Activated CD4-positive, alpha-beta T cell treated with anti-CD3 and anti-CD28 coated beads for 36 hours (primary cell): Measurements from ENCODE around the gene CCDC40. TPM values are rescaled to one million over a fixed set of nuclear protein-coding genes. Genes with fewer than 3 reads are reported as not detected.
A peak's percentile ranks its signal among the peaks of the same experiment; 100 is the strongest.

Source experiments
- ATAC-seq: fragments of 200-7000 bp; cut with Tn5 transposase; one replicate; pipeline ENCODE4 v1.10.0; 2021; ENCODE audit warnings: mild to moderate bottlenecking, moderate library complexity
- CTCF ChIA-PET: fragments of 350-600 bp; sonication (Branson Sonifier 250); formaldehyde crosslinking; loops from one replicate; lab custom pipeline; 2021; ENCODE audit warnings: antibody characterized with exemption; lab: Charles Lee
- POLR2A ChIA-PET: fragments of 350-600 bp; sonication (Branson Sonifier 250); formaldehyde crosslinking; loops from one replicate; lab custom pipeline; 2021; ENCODE audit warnings: antibody characterized with exemption, inconsistent platforms; lab: Charles Lee
- DNase-seq: peaks from one replicate; pipeline ENCODE4 v3.0.0-alpha.2; 2020
- H3K27ac Mint-ChIP-seq: one replicate; pipeline ENCODE4 v1.8.0; 2021; ENCODE audit warnings: mixed read lengths
- H3K27me3 Mint-ChIP-seq: one replicate; pipeline ENCODE4 v1.8.0; 2021; ENCODE audit warnings: mixed read lengths
- H3K36me3 Mint-ChIP-seq: one replicate; pipeline ENCODE4 v1.8.0; 2021; ENCODE audit warnings: low read depth, mixed read lengths
- H3K4me1 Mint-ChIP-seq: one replicate; pipeline ENCODE4 v1.8.0; 2021; ENCODE audit warnings: mixed read lengths
- H3K4me3 Mint-ChIP-seq: one replicate; pipeline ENCODE4 v1.8.0; 2021; ENCODE audit warnings: mild to moderate bottlenecking, moderate library complexity, mixed read lengths
- H3K9me3 Mint-ChIP-seq: one replicate; pipeline ENCODE4 v1.8.0; 2021; ENCODE audit warnings: low read depth, mixed read lengths
- intact Hi-C, 2 experiments: fragments of 100-400 bp; cut with DNase I in 1 of 2; cut with micrococcal nuclease in 1 of 2; formaldehyde crosslinking; loops; one replicate each; pipeline versions ENCODE4 v1.14.2 to v1.15.1; 2022 to 2024; cut with DNase I, micrococcal nuclease
- total RNA-seq, 2 experiments: library from RNA; stranded (reverse); gene quantifications; one replicate each; pipeline ENCODE4 v1.2.3, GENCODE V29; 2021

CCDC40 gene
- total RNA-seq, 2 experiments from 2014 or later: 0.56 to 0.57 TPM

- CTCF ChIA-PET: no interaction called here
- DNase-seq (no peak), ATAC-seq (no peak)
- H3K27me3 Mint-ChIP-seq: no peaks in the 10 kb centered on the region
- H3K4me3 Mint-ChIP-seq: no peak overlapping the region
- POLR2A ChIA-PET: no interaction called here
- H3K4me1 Mint-ChIP-seq: peaks cover 3% of the 10 kb centered on the region
- no peak overlapping the region for H3K27ac Mint-ChIP-seq
- intact Hi-C loops: no loop called here
- no peaks in the 10 kb centered on the region for H3K36me3 Mint-ChIP-seq
- no peaks in the 10 kb centered on the region for H3K9me3 Mint-ChIP-seq
These were observed 34.8 kb downstream of the CCDC40 start for GRCh38 chr17:80071116-80071841.

- CTCF ChIA-PET: no interaction called here
- Mint-ChIP-seq H3K27me3 (no peaks in the 10 kb centered on the region), H3K36me3 (no peaks in the 10 kb centered on the region), H3K27ac (no peak overlapping the region), H3K4me1 (peaks cover 3% of the 10 kb centered on the region), H3K4me3 (no peak overlapping the region), H3K9me3 (no peaks in the 10 kb centered on the region)
- intact Hi-C loops: no loop called here
- DNase-seq (no peak), ATAC-seq (no peak)
- POLR2A ChIA-PET: interaction anchor here (0.6 kb wide), 1 partner anchor 1786 kb away, joined by 3 read pairs; no protein-coding TSS in a partner anchor
These were observed 36.0 kb downstream of the CCDC40 start for GRCh38 chr17:80072410-80072809.

DNA sequence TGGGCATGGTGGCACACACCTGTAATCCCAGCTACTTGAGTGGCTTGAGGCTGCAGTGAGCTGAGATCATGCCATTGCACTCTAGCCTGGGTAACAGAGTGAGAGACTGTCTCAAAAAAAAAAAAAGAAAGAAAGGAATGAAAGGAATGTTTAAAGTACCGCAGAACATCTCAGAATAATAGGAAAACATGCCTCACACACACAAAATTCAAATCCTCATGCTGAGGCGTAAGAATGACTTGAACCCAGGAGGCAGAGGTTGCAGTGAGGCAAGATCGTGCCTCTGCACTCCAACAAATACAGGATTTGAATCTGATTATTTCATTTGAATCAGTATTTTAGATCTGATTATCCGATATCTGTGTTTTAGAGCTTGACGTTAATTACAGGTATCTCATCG, 43.6 kb downstream of the CCDC40 start:
- H3K9me3 Mint-ChIP-seq: no peaks in the 10 kb centered on the region
- no peaks in the 10 kb centered on the region for H3K36me3 Mint-ChIP-seq
- intact Hi-C loops: loop anchor here in 1 of 2 experiments (5.0 kb wide), 1 partner anchor 73 kb away; no protein-coding TSS in a partner anchor
- peaks cover 3% of the 10 kb centered on the region for H3K4me1 Mint-ChIP-seq
- no peaks in the 10 kb centered on the region for H3K27me3 Mint-ChIP-seq
- DNase-seq: no peak
- no peak overlapping the region for H3K27ac Mint-ChIP-seq
- ChIA-PET POLR2A (no interaction called here), CTCF (interaction anchor here (0.5 to 1.4 kb wide), 3 partner anchors 9 to 146 kb away, joined by 3 to 4 read pairs (median 3); no protein-coding TSS in a partner anchor)
- H3K4me3 Mint-ChIP-seq: no peak overlapping the region
- no peak for ATAC-seq

GRCh38 chr17:80081596-80081995, 45.2 kb downstream of the CCDC40 start:
- ATAC-seq: no peak
- intact Hi-C loops: loop anchor here in 1 of 2 experiments (5.0 kb wide), 1 partner anchor 74 kb away; no protein-coding TSS in a partner anchor
- ChIA-PET CTCF (interaction anchor here (0.6 to 1.6 kb wide), 7 partner anchors 20 to 876 kb away, joined by 3 to 6 read pairs (median 4); partner anchors contain the start of gene GAA), POLR2A (no interaction called here)
- no peaks in the 10 kb centered on the region for H3K27me3 Mint-ChIP-seq
- no peak for DNase-seq
- no peak overlapping the region for H3K27ac Mint-ChIP-seq
- H3K36me3 Mint-ChIP-seq: no peaks in the 10 kb centered on the region
- H3K4me3 Mint-ChIP-seq: no peak overlapping the region
- peaks cover 3% of the 10 kb centered on the region for H3K4me1 Mint-ChIP-seq
- H3K9me3 Mint-ChIP-seq: no peaks in the 10 kb centered on the region

- no peak overlapping the region for H3K27ac Mint-ChIP-seq
- intact Hi-C loops: loop anchor here in 1 of 2 experiments (1.0 to 5.0 kb wide), 3 partner anchors 19 to 170 kb away; partner anchors contain the start of gene GAA
- ChIA-PET POLR2A (interaction anchor here (0.5 to 0.6 kb wide), 2 partner anchors 24 to 314 kb away, joined by 3 read pairs; no protein-coding TSS in a partner anchor), CTCF (interaction anchor here (0.6 to 1.6 kb wide), 16 partner anchors 10 to 500 kb away, joined by 3 to 8 read pairs (median 3); partner anchors contain the start of gene GAA)
- H3K9me3 Mint-ChIP-seq: no peaks in the 10 kb centered on the region
- ATAC-seq (peak; percentile 91), DNase-seq (peak; percentile 80)
- no peak overlapping the region for H3K4me3 Mint-ChIP-seq
- no peaks in the 10 kb centered on the region for H3K36me3 Mint-ChIP-seq
- H3K27me3 Mint-ChIP-seq: no peaks in the 10 kb centered on the region
- H3K4me1 Mint-ChIP-seq: peaks cover 3% of the 10 kb centered on the region
These were observed 46.1 kb downstream of the CCDC40 start for GRCh38 chr17:80082403-80083135.

DNA sequence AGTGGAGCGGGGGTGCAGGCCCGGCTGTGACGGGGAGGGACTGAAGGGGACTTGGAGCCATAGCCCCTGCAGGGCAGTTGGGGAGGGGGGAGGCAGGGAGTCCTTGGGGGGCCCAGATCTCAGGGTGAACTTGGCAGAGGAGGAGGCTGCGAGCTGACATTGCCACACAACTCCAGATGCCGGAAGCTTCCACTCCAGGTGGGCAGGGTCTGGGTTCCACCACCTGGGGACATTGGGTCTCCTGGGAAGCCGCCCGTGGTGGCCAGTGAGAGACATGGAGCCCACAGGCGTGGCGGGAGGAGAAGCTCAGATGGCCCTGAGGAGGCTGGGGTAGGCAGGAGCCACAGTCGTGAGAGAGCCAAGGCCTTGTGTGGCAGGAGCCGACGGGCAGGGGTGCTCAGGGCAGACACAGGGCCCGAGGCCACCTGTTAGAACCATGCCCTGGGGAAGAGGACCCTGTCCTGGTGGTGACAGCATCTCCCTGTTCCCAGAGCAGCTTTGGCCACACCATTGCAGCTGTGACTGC, 46.8 kb downstream of the CCDC40 start:
- H3K27ac Mint-ChIP-seq: no peak overlapping the region
- H3K36me3 Mint-ChIP-seq: no peaks in the 10 kb centered on the region
- ChIA-PET CTCF (interaction anchor here (0.6 to 1.6 kb wide), 12 partner anchors 9 to 500 kb away, joined by 3 to 8 read pairs (median 3); partner anchors contain the start of gene GAA), POLR2A (interaction anchor here (0.5 to 0.6 kb wide), 2 partner anchors 23 to 313 kb away, joined by 3 read pairs; no protein-coding TSS in a partner anchor)
- no peaks in the 10 kb centered on the region for H3K9me3 Mint-ChIP-seq
- H3K27me3 Mint-ChIP-seq: no peaks in the 10 kb centered on the region
- H3K4me1 Mint-ChIP-seq: peaks cover 3% of the 10 kb centered on the region
- DNase-seq (no peak), ATAC-seq (no peak)
- H3K4me3 Mint-ChIP-seq: no peak overlapping the region
- intact Hi-C loops: loop anchor here in 1 of 2 experiments (2.0 to 5.0 kb wide), 2 partner anchors 76 to 170 kb away; no protein-coding TSS in a partner anchor

DNA sequence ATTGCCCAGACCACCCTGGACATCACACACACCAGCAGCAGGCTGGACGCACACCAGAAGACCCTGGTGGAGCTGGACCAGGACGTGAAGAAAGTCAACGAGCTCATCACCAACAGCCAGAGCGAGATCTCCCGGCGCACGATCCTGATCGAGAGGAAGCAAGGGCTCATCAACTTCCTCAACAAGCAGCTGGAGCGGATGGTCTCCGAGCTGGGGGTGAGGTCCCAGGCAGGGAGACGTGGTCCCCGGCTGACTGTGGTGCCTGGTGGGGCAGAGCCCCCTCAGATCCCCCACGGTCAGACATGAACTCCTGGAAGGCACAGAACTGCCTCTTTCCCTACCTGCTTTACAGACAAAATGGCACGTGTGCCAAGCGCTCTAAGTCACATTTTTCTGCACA, 48.3 kb downstream of the CCDC40 start:
- H3K4me1 Mint-ChIP-seq: peaks cover 3% of the 10 kb centered on the region
- POLR2A ChIA-PET: no interaction called here
- H3K27me3 Mint-ChIP-seq: no peaks in the 10 kb centered on the region
- CTCF ChIA-PET: interaction anchor here (1.0 to 1.6 kb wide), 3 partner anchors 8 to 135 kb away, joined by 3 to 6 read pairs (median 3); partner anchors contain the start of gene GAA
- ATAC-seq (no peak), DNase-seq (no peak)
- no peaks in the 10 kb centered on the region for H3K36me3 Mint-ChIP-seq
- no peak overlapping the region for H3K27ac Mint-ChIP-seq
- no peaks in the 10 kb centered on the region for H3K9me3 Mint-ChIP-seq
- intact Hi-C loops: loop anchor here in 1 of 2 experiments (5.0 kb wide), 1 partner anchor 77 kb away; no protein-coding TSS in a partner anchor
- no peak overlapping the region for H3K4me3 Mint-ChIP-seq

DNA sequence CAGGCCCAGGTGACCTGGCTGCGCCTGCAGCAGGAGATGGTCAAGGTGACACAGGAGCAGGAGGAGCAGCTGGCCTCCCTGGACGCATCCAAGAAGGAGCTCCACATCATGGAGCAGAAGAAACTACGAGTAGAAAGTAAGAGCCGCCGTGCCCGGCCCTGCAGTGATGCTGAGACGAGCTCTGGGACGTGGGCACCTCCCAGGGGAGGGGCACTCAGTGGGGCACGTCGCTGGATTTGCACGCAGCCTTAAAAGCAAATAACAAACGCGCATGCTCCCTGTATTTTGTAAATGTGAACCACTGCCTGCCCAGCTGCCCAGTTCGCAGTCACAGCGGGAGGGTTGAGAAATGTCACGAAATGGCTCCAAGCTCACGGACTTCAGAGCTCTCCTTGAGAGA, 49.6 kb downstream of the CCDC40 start:
- Mint-ChIP-seq H3K4me3 (no peak overlapping the region), H3K27me3 (no peaks in the 10 kb centered on the region), H3K36me3 (no peaks in the 10 kb centered on the region), H3K9me3 (no peaks in the 10 kb centered on the region), H3K27ac (no peak overlapping the region), H3K4me1 (peaks cover 3% of the 10 kb centered on the region)
- DNase-seq (no peak), ATAC-seq (no peak)
- ChIA-PET CTCF (interaction anchor here (0.7 to 1.3 kb wide), 2 partner anchors 15 to 92 kb away, joined by 3 to 4 read pairs; partner anchors contain the start of gene GAA), POLR2A (no interaction called here)
- intact Hi-C loops: no loop called here

- no peak for DNase-seq
- Mint-ChIP-seq H3K4me3 (no peak overlapping the region), H3K9me3 (no peaks in the 10 kb centered on the region), H3K27me3 (no peaks in the 10 kb centered on the region), H3K4me1 (peaks cover 3% of the 10 kb centered on the region), H3K27ac (no peak overlapping the region), H3K36me3 (no peaks in the 10 kb centered on the region)
- CTCF ChIA-PET: interaction anchor here (0.7 to 1.3 kb wide), 2 partner anchors 15 to 93 kb away, joined by 3 to 4 read pairs; partner anchors contain the start of gene GAA
- intact Hi-C loops: no loop called here
- no peak for ATAC-seq
- POLR2A ChIA-PET: no interaction called here
These were observed 50.2 kb downstream of the CCDC40 start for GRCh38 chr17:80086616-80087015.

DNA sequence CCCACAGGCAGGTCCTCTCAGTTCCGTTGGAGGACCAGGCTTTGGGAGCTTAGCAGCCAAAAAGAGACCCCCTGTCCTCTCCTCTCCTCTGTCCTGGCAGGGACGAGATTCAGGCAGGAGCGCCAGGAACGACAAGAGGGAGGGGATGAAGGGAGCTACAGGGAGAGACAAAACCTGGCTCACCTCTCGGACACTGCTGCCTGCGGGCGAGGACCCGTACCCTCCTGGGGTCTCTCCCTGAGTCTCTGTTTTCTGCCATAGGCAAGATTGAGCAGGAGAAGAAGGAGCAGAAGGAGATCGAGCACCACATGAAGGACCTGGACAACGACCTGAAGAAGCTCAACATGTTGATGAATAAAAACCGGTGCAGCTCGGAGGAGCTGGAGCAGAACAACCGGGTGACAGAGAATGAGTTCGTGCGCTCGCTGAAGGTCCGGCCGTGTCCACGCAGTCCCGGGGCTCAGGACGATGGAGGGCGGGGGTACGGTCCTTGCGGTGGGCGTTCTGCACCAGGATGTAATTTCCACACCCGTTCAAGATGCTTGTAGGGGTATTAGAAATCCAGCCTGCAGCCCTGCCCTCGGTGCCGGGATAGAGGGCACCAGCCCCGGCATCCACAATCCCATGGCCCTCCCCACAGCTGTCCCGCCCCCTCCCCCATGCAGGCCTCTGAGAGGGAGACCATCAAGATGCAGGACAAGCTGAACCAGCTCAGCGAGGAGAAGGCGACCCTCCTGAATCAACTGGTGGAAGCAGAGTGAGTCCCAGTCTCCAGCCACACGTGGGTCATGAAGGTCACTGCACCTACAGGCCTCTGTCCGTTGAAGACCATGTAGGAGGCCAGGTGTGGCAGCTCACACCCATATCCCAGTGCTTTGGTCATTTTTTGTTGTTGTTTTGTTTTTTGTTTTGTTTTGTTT, 51.2 kb downstream of the CCDC40 start:
- POLR2A ChIA-PET: no interaction called here

More for the DNA sequence above, 51.2 kb downstream of the CCDC40 start:
- CTCF ChIA-PET: interaction anchor here (0.7 to 1.2 kb wide), 2 partner anchors 12 to 37 kb away, joined by 3 to 4 read pairs; no protein-coding TSS in a partner anchor
- H3K36me3 Mint-ChIP-seq: no peaks in the 10 kb centered on the region
- no peak overlapping the region for H3K4me3 Mint-ChIP-seq
- no peak for ATAC-seq
- H3K9me3 Mint-ChIP-seq: no peaks in the 10 kb centered on the region
- H3K27me3 Mint-ChIP-seq: no peaks in the 10 kb centered on the region
- intact Hi-C loops: no loop called here
- DNase-seq: no peak
- no peak overlapping the region for H3K27ac Mint-ChIP-seq
- peaks cover 3% of the 10 kb centered on the region for H3K4me1 Mint-ChIP-seq
